Vagina (tissue), 2 donors: ENCODE results near the gene PAX2. TPM values are rescaled to one million over a fixed set of nuclear protein-coding genes. Genes with fewer than 3 reads are reported as not detected.

ENCODE experiments used
- DNase-seq, 2 donors: peaks; one replicate each; pipeline ENCODE4 v3.0.0-alpha.2; 2017; ENCODE audit errors: extremely low spot score in 2 of 2
- H3K27ac ChIP-seq: fragments of 200-600 bp; sonication (generic); one replicate; pipeline ENCODE4 v1.5.1; 2019
- H3K27me3 ChIP-seq: fragments of 200-600 bp; sonication (generic); one replicate; pipeline ENCODE4 v1.5.1; 2019
- H3K36me3 ChIP-seq, 2 donors: fragments of 200-600 bp; sonication (generic); one replicate each; pipeline ENCODE4 v1.5.1; 2017 to 2019
- H3K4me1 ChIP-seq: fragments of 200-600 bp; sonication (generic); one replicate; pipeline ENCODE4 v1.5.1; 2019
- H3K4me3 ChIP-seq, 2 donors: fragments of 200-600 bp; sonication (generic); 1 replicate in 1 of 2; 2 replicates in 1 of 2; pipeline ENCODE4 v1.5.1; 2016 to 2019
- H3K9me3 ChIP-seq: fragments of 200-600 bp; sonication (generic); one replicate; pipeline ENCODE4 v1.5.1; 2019
- CTCF ChIP-seq, 3 experiments: fragments of 450-650 bp in 2 of 3; fragments of 200-600 bp in 1 of 3; sonication (generic) in 1 of 3; IDR thresholded peaks; one replicate each; pipeline ENCODE4 v1.5.1; 2017 to 2019; ENCODE audit warnings: antibody characterized with exemption in 3 of 3, mild to moderate bottlenecking in 2 of 3, moderate library complexity in 2 of 3
- POLR2A ChIP-seq, 2 donors: fragments of 450-650 bp; IDR thresholded peaks; one replicate each; pipeline ENCODE4 v1.6.1; 2017; ENCODE audit warnings: antibody characterized with exemption in 2 of 2, mild to moderate bottlenecking in 2 of 2, moderate library complexity in 2 of 2
- POLR2AphosphoS5 ChIP-seq, 2 donors: sonication (generic); formaldehyde crosslinking; IDR thresholded peaks; one replicate each; pipeline ENCODE4 v1.9.0; 2017; ENCODE audit warnings: antibody characterized with exemption in 2 of 2, mild to moderate bottlenecking in 2 of 2, low read depth in 1 of 2; ENCODE audit not compliant: insufficient read depth in 1 of 2
- intact Hi-C: fragments of 100-400 bp; cut with DNase I; formaldehyde crosslinking; loops from one replicate; pipeline ENCODE4 v1.15.1; 2023
- total RNA-seq: library from RNA; depleted of rRNA; stranded (reverse); fragments of >200 nt; gene quantifications from one replicate; pipeline ENCODE4 v1.2.3, GENCODE V29; 2016

The PAX2 gene
- total RNA-seq, 1 donor from 2014 or later: not detected

- Histone ChIP-seq H3K27me3 (peaks cover 18% of the 10 kb centered on the region), H3K4me1 (peaks cover 13% of the 10 kb centered on the region), H3K4me3 (no peak overlapping the region), H3K9me3 (no peaks in the 10 kb centered on the region), H3K36me3 (no peaks in the 10 kb centered on the region), H3K27ac (no peak overlapping the region)
- intact Hi-C loops: no loop called here
- DNase-seq: no peak
- TF ChIP-seq POLR2A (IDR thresholded peaks at IDR 0.05) (no peak), CTCF (IDR thresholded peaks at IDR 0.05) (no peak), POLR2AphosphoS5 (IDR thresholded peaks at IDR 0.05; ENCODE audit: insufficient read depth in 1 of 2, low read depth in 1 of 2) (no peak)
Observed at GRCh38 chr10:100725071-100725471, 20.3 kb upstream of the PAX2 start.

GRCh38 chr10:100725869-100726426 lies 19.4 kb upstream of the PAX2 start:
- Histone ChIP-seq H3K27me3 (peaks cover 24% of the 10 kb centered on the region), H3K9me3 (no peaks in the 10 kb centered on the region), H3K27ac (no peak overlapping the region), H3K4me1 (peaks cover 22% of the 10 kb centered on the region), H3K36me3 (no peaks in the 10 kb centered on the region), H3K4me3 (no peak overlapping the region)
- TF ChIP-seq POLR2A (IDR thresholded peaks at IDR 0.05) (no peak), CTCF (IDR thresholded peaks at IDR 0.05) (no peak), POLR2AphosphoS5 (IDR thresholded peaks at IDR 0.05; ENCODE audit: insufficient read depth in 1 of 2, low read depth in 1 of 2) (no peak)
- intact Hi-C loops: no loop called here
- no peak for DNase-seq

GRCh38 chr10:100727808-100728207 lies 17.6 kb upstream of the PAX2 start:
- peaks cover 26% of the 10 kb centered on the region for H3K4me1 ChIP-seq
- no peak overlapping the region for H3K27ac ChIP-seq
- DNase-seq: no peak
- TF ChIP-seq CTCF (IDR thresholded peaks at IDR 0.05): no peak
- no peak for TF ChIP-seq POLR2A (IDR thresholded peaks at IDR 0.05)
- TF ChIP-seq POLR2AphosphoS5 (IDR thresholded peaks at IDR 0.05; ENCODE audit: insufficient read depth in 1 of 2, low read depth in 1 of 2): no peak
- intact Hi-C loops: no loop called here
- peaks cover 29% of the 10 kb centered on the region for H3K27me3 ChIP-seq
- no peaks in the 10 kb centered on the region for H3K36me3 ChIP-seq
- H3K4me3 ChIP-seq: no peak overlapping the region
- H3K9me3 ChIP-seq: no peaks in the 10 kb centered on the region

GRCh38 chr10:100728928-100729861 lies 16.2 kb upstream of the PAX2 start:
- H3K4me1 ChIP-seq: peaks cover 26% of the 10 kb centered on the region
- H3K27me3 ChIP-seq: peaks cover 34% of the 10 kb centered on the region
- peak overlapping the region in 1 of 2 donors; percentile 3 for H3K4me3 ChIP-seq
- intact Hi-C loops: no loop called here
- no peak for DNase-seq
- H3K36me3 ChIP-seq: no peaks in the 10 kb centered on the region
- H3K9me3 ChIP-seq: no peaks in the 10 kb centered on the region
- TF ChIP-seq POLR2A (IDR thresholded peaks at IDR 0.05): no peak
- TF ChIP-seq CTCF (IDR thresholded peaks at IDR 0.05): no peak
- TF ChIP-seq POLR2AphosphoS5 (IDR thresholded peaks at IDR 0.05; ENCODE audit: insufficient read depth in 1 of 2, low read depth in 1 of 2): no peak
- no peak overlapping the region for H3K27ac ChIP-seq
